HEK293 (cell line): ENCODE results near the gene IFNG.

ENCODE experiments used
- MZF1 ChIP-seq: fragments of 450-650 bp; formaldehyde crosslinking; IDR thresholded peaks from 2 replicates; pipeline ENCODE4 v1.5.1; 2017; ENCODE audit warnings: missing biosample characterization, missing genetic modification characterization, borderline replicate concordance
- ZNF138 ChIP-seq: fragments of 450-650 bp; formaldehyde crosslinking; IDR thresholded peaks from 2 replicates; pipeline ENCODE4 v1.5.1; 2016; ENCODE audit warnings: missing biosample characterization, missing genetic modification characterization, borderline replicate concordance
- ZNF214 ChIP-seq: fragments of 450-650 bp; formaldehyde crosslinking; IDR thresholded peaks from 2 replicates; pipeline ENCODE4 v1.5.1; 2017; ENCODE audit warnings: missing biosample characterization, mild to moderate bottlenecking, missing genetic modification characterization, borderline replicate concordance
- ZNF24 ChIP-seq: fragments of 450-650 bp; formaldehyde crosslinking; IDR thresholded peaks from 2 replicates; pipeline ENCODE4 v1.5.1; 2016; ENCODE audit warnings: missing biosample characterization, missing genetic modification characterization
- ZNF354C ChIP-seq: fragments of 450-650 bp; formaldehyde crosslinking; IDR thresholded peaks from 2 replicates; pipeline ENCODE4 v1.5.1; 2016; ENCODE audit warnings: missing biosample characterization, missing genetic modification characterization, low read depth, borderline replicate concordance
- ZNF548 ChIP-seq: fragments of 450-650 bp; formaldehyde crosslinking; IDR thresholded peaks from 2 replicates; pipeline ENCODE4 v1.5.1; 2016; ENCODE audit warnings: missing biosample characterization, missing genetic modification characterization
- ZNF561 ChIP-seq: fragments of 450-650 bp; IDR thresholded peaks from 2 replicates; pipeline ENCODE4 v1.5.1; 2018; ENCODE audit warnings: missing biosample characterization, missing genetic modification characterization, borderline replicate concordance
- ZNF843 ChIP-seq: fragments of 450-650 bp; formaldehyde crosslinking; IDR thresholded peaks from 2 replicates; pipeline ENCODE4 v1.5.1; 2016; ENCODE audit warnings: missing biosample characterization, missing genetic modification characterization
- TF ChIP-seq, protein P1 (sequence below): fragments of 450-650 bp; formaldehyde crosslinking; IDR thresholded peaks from 2 replicates; pipeline ENCODE4 v1.5.1; 2016; ENCODE audit warnings: missing biosample characterization, missing genetic modification characterization
- TF ChIP-seq, protein P2 (sequence below): fragments of 450-650 bp; formaldehyde crosslinking; IDR thresholded peaks from 2 replicates; pipeline ENCODE4 v1.5.1; 2016; ENCODE audit warnings: missing biosample characterization, missing genetic modification characterization

DNA sequence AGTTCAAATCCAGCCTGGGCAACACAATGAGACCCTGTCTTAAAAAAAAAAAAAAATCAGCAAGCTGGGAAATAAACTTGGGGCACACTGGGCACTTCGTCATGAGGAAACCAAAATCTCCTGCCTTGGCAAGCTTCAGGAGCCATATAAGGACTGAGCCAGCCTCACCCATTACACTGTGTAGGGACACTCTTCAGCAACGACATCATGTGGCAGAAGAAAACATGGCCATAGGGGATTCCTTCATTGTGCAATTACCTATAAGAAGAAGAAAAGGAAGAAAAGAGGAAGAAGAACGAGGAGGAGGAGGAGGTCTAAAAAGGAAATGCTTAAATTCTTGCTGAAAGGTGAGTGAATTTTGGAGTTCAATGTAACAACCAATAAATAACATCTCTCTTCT, 26.1 kb upstream of the IFNG start:
- TF ChIP-seq ZNF24 (tag by site-specific recombination) (no peak), ZNF138 (tag by site-specific recombination) (no peak), ZNF548 (tag by site-specific recombination) (no peak), ZNF843 (tag by site-specific recombination) (no peak), ZNF354C (tag by site-specific recombination) (no peak), ZNF561 (tag by site-specific recombination) (no peak), MZF1 (no peak), ZNF214 (tag by site-specific recombination) (no peak)
- TF ChIP-seq, protein P1, sequence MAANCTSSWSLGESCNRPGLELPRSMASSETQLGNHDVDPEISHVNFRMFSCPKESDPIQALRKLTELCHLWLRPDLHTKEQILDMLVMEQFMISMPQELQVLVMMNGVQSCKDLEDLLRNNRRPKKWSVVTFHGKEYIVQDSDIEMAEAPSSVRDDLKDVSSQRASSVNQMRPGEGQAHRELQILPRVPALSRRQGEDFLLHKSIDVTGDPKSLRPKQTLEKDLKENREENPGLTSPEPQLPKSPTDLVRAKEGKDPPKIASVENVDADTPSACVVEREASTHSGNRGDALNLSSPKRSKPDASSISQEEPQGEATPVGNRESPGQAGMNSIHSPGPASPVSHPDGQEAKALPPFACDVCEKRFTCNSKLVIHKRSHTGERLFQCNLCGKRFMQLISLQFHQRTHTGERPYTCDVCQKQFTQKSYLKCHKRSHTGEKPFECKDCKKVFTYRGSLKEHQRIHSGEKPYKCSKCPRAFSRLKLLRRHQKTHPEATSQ, result no peak
- TF ChIP-seq, protein P2, sequence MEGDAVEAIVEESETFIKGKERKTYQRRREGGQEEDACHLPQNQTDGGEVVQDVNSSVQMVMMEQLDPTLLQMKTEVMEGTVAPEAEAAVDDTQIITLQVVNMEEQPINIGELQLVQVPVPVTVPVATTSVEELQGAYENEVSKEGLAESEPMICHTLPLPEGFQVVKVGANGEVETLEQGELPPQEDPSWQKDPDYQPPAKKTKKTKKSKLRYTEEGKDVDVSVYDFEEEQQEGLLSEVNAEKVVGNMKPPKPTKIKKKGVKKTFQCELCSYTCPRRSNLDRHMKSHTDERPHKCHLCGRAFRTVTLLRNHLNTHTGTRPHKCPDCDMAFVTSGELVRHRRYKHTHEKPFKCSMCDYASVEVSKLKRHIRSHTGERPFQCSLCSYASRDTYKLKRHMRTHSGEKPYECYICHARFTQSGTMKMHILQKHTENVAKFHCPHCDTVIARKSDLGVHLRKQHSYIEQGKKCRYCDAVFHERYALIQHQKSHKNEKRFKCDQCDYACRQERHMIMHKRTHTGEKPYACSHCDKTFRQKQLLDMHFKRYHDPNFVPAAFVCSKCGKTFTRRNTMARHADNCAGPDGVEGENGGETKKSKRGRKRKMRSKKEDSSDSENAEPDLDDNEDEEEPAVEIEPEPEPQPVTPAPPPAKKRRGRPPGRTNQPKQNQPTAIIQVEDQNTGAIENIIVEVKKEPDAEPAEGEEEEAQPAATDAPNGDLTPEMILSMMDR (tag by site-specific recombination), result no peak
